Nephron progenitor cell (in vitro differentiated cells): Measurements from ENCODE around the gene MSLN.

Experiments used
- DNase-seq: peaks from one replicate; pipeline ENCODE4 v3.0.0; 2021
- H3K27ac Mint-ChIP-seq: 2 replicates; pipeline ENCODE4 v1.8.0; 2021; ENCODE audit warnings: mild to moderate bottlenecking, moderate library complexity, mixed read lengths
- H3K27me3 Mint-ChIP-seq: 2 replicates; pipeline ENCODE4 v1.8.0; 2021; ENCODE audit warnings: mild to moderate bottlenecking, low read depth, mixed read lengths; ENCODE audit not compliant: poor library complexity
- H3K36me3 Mint-ChIP-seq: 2 replicates; pipeline ENCODE4 v1.8.0; 2021; ENCODE audit warnings: low read depth, mixed read lengths
- H3K4me1 Mint-ChIP-seq: 2 replicates; pipeline ENCODE4 v1.8.0; 2021; ENCODE audit warnings: mixed read lengths
- H3K4me3 Mint-ChIP-seq: 2 replicates; pipeline ENCODE4 v1.8.0; 2021; ENCODE audit warnings: mild to moderate bottlenecking, moderate library complexity, mixed read lengths
- H3K9me3 Mint-ChIP-seq: 2 replicates; pipeline ENCODE4 v1.8.0; 2021; ENCODE audit warnings: mild to moderate bottlenecking, moderate library complexity, mixed read lengths
- TF ChIP-seq, protein P1 (sequence below): fragments of 200-600 bp; sonication (generic); IDR thresholded peaks from 2 replicates; pipeline ENCODE4 v1.5.0; 2021; ENCODE audit warnings: antibody characterized with exemption

Gene MSLN

DNA sequence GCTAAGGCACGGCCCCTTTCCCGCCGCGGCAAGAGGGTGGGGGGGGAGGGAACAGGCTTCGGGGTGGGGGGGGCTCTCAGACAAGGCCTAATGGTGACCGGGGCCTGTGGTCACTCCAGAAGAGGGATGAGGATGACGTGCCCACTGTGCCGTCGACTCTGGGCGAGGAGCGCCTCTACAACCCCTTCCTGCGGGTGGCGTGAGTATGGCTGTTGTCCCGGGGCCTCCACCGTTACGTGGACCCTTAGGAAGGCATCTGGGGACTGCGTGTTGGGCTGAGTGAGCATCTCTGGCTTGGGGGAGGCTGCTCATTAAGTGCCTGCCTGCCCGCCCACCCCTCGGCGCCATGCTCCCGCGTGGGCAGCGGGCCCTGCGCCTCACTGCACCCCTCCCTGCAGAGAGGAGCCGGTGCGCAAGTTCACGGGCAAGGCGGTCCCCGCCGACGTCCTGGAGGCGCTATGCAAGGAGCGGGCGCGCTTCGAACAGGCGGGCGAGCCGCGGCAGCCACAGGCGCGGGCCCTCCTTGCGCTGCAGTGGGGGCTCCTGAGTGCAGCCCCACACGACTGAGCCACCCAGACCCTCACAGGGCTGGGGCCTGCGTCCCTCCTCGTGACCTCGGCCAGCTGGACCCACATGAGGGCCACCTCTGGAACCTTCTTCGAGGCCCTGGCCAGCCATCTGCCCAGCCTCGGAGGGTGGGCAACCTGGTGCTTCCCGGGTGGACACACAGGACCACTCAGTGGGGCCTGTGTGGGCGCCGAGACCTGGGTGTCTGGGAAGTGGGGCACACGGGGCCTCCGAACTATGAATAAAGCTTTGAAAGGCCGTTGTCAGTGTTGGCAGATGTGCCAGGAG, 31.4 kb upstream of the MSLN start:
- DNase-seq: no peak
- TF ChIP-seq, protein P1, sequence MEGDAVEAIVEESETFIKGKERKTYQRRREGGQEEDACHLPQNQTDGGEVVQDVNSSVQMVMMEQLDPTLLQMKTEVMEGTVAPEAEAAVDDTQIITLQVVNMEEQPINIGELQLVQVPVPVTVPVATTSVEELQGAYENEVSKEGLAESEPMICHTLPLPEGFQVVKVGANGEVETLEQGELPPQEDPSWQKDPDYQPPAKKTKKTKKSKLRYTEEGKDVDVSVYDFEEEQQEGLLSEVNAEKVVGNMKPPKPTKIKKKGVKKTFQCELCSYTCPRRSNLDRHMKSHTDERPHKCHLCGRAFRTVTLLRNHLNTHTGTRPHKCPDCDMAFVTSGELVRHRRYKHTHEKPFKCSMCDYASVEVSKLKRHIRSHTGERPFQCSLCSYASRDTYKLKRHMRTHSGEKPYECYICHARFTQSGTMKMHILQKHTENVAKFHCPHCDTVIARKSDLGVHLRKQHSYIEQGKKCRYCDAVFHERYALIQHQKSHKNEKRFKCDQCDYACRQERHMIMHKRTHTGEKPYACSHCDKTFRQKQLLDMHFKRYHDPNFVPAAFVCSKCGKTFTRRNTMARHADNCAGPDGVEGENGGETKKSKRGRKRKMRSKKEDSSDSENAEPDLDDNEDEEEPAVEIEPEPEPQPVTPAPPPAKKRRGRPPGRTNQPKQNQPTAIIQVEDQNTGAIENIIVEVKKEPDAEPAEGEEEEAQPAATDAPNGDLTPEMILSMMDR: no peak
- H3K4me3 Mint-ChIP-seq: peak overlapping the region; percentile 64
- H3K9me3 Mint-ChIP-seq: no peaks in the 10 kb centered on the region
- H3K27me3 Mint-ChIP-seq: peaks cover 12% of the 10 kb centered on the region
- H3K36me3 Mint-ChIP-seq: no peaks in the 10 kb centered on the region
- H3K27ac Mint-ChIP-seq: no peak overlapping the region
- H3K4me1 Mint-ChIP-seq: no peaks in the 10 kb centered on the region

DNA sequence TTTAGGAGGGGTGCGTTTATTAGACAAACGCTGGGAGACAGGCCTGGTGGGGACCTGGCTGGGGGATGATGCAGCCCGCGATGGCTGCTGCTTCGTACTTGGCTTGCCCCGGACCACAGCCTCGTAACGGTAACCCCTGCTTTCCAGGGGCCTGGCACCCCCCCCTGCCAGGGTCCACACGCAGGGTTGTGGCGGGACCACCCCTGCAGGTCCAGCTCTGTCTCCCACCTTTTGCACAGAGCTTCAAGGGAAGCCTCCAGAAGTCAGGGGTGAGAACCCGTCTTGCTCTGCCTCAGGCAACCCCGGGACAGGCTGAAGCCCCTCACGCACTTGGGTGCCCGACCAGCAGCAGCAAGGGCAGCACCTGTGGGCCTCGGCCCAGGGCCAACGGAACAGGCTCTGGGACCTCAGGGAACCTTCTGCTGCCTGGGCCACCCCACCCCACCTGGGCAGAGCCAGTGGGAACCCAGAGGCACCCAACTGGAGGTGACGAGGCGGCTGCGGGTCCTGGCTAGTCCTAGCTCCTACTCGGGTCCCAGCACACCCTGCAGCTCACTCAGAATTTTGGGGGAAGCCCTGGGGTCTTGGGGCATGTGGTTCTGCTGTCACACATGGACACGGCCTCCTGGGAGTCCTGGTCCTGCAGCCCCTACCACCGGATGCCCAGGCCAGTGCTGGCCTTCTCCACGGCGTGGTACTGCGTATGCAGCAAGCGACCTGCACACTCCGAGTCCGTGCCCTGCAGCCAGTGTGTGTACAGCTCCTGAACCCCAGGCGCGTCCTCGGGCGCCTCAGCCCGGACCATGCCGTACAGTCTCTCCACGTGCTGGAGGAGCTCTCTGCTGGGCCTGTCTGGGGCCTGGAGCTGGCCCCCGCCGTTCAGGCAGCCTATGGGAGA, 30.5 kb upstream of the MSLN start:
- Mint-ChIP-seq H3K27ac (no peak overlapping the region), H3K4me3 (no peak overlapping the region), H3K4me1 (no peaks in the 10 kb centered on the region), H3K36me3 (no peaks in the 10 kb centered on the region), H3K9me3 (no peaks in the 10 kb centered on the region), H3K27me3 (peaks cover 12% of the 10 kb centered on the region)
- TF ChIP-seq, protein P1: no peak
- no peak for DNase-seq

DNA sequence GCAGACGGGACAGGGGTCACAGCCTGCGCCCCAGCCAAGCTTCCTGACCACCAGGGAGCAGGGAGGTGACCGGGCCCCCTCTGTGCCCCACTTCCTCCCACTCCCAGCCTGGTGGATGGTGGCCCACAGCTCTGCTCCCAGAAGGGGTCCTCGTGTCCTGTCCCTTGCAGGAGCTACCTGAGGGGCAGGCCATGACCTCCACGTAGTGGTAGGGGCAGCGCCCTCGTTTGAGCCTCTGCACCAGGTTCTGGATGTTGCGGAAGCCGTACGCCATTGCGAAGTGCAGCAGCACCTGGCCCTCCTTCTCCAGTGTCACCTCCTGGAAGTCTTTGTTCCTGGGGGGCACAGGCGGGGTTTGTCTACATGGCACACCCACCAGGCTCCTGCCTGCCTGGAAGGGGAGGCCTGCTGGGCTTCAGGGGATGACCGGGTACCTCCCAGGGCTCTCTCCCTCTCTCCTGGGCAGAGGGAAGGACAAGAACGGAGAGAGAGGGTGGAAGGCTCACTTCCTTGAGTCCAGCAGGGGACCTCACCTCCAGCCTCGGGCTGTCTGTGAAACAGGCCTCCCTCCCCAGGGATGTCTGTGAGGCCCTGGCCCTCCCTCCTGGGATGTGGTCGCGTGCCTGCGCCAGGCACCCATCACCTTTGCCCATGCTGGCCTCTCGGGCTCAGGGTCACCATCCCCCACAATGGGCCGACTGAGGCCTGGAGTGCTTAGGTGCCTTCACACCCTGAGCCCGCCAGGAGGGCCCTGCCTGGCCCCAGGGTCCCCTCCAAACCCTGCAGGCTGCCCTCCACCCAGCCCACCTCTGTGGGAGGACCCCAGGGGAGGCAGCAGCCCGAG, 29.6 kb upstream of the MSLN start:
- Mint-ChIP-seq H3K4me3 (no peak overlapping the region), H3K9me3 (no peaks in the 10 kb centered on the region), H3K27me3 (peaks cover 14% of the 10 kb centered on the region), H3K27ac (peak overlapping the region; percentile 68), H3K4me1 (no peaks in the 10 kb centered on the region), H3K36me3 (peaks cover 5% of the 10 kb centered on the region)
- DNase-seq: no peak
- TF ChIP-seq, protein P1: no peak

DNA sequence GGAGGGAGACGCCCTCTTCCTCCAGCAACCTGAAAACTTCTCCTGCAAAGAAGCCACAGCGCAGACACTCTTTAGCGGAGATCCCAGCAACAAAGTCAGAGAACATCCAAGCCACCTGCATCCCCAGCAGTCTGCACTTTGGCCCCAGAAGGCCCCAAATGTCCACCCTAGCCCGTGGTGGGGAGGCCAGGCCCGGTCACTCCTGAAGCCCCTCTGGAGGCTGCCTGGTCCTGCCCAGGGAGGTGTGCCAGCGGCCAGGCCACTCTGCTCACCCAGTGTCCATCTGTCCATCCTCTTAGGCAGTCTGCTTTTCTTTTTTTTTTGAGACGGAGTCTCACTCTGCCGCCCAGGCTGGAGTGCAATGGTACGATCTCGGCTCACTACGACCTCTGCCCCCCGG, 28.2 kb upstream of the MSLN start:
- H3K9me3 Mint-ChIP-seq: no peaks in the 10 kb centered on the region
- no peak for DNase-seq
- H3K36me3 Mint-ChIP-seq: peaks cover 5% of the 10 kb centered on the region
- H3K4me3 Mint-ChIP-seq: no peak overlapping the region
- H3K4me1 Mint-ChIP-seq: peaks cover under 1% of the 10 kb centered on the region
- TF ChIP-seq, protein P1: no peak
- H3K27ac Mint-ChIP-seq: no peak overlapping the region
- H3K27me3 Mint-ChIP-seq: peaks cover 7% of the 10 kb centered on the region

DNA sequence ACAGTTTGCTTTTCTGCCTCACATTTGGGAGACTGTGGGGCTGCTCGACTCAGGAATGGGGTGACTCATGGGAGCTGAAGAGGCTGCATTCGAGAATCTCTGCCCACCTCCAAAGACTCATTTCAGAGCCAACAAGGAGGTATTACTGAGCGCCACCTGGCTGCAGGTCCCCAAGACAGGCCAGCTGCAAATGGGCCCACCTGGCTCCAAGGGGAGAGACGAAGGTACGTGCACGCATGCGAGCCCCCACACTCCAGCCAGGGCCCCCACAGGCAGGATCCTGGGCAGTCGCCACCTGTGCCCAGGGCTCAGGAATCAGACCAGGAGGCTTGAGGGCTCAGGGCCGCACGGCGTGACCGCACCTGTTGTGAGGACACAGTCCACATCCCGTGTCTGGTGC, 27.6 kb upstream of the MSLN start:
- no peak overlapping the region for H3K4me3 Mint-ChIP-seq
- peaks cover 9% of the 10 kb centered on the region for H3K36me3 Mint-ChIP-seq
- H3K4me1 Mint-ChIP-seq: peaks cover 7% of the 10 kb centered on the region
- H3K9me3 Mint-ChIP-seq: no peaks in the 10 kb centered on the region
- DNase-seq: no peak
- TF ChIP-seq, protein P1: no peak
- no peak overlapping the region for H3K27ac Mint-ChIP-seq
- peaks cover 7% of the 10 kb centered on the region for H3K27me3 Mint-ChIP-seq
